ENCODE results near the gene JAK3. TPM values are rescaled to one million over a fixed set of nuclear protein-coding genes. Genes with fewer than 3 reads are reported as not detected.

Gene JAK3
- total and polyA plus RNA-seq, 2 of the 8 experiments (the other 6 are each of a cell fraction or from before 2014, with no cell fraction given) = 4.0 to 4.7 TPM

- no peak for DNase-seq (ENCODE audit: low read depth in 1 of 2, low spot score in 2 of 2)
- CTCF ChIA-PET (ENCODE audit: partially characterized antibody) = interaction anchor here (0.8 to 3.6 kb wide), 16 partner anchors 9 to 130 kb away, joined by 3 to 19 read pairs (median 5); partner anchors contain the start of genes B3GNT3 and CCDC124
Measured at GRCh38 chr19:17854061-17854460, 6.3 kb upstream of the JAK3 start.

More at GRCh38 chr19:17854061-17854460, 6.3 kb upstream of the JAK3 start:
- H2BK12ac ChIP-seq (ENCODE audit: low read depth, low read length) = no peak overlapping the region
- no peaks in the 10 kb centered on the region for H3K27me3 ChIP-seq (replicated peaks in 1 of 4; ENCODE audit: control insufficient read depth in 3 of 4, extremely low read depth in 1 of 4, insufficient read depth in 3 of 4, low read length in 3 of 4)
- H3K79me1 ChIP-seq (ENCODE audit: low read depth, low read length) = no peaks in the 10 kb centered on the region
- H3K36me3 ChIP-seq (ENCODE audit: control insufficient read depth in 2 of 4, insufficient read depth in 4 of 4, low read length in 3 of 4) = no peaks in the 10 kb centered on the region
- WGBS, 2 experiments (ENCODE audit: extremely low coverage in 1 of 2, insufficient coverage in 1 of 2, insufficient read length in 1 of 2, insufficient replicate concordance in 2 of 2, low coverage in 1 of 2, low lambda C conversion rate in 2 of 2, missing lambda C conversion rate in 1 of 2) = 93% methylated on average over 6 of the region's 6 CpGs; no CpG with 5 or more reads in 1 of the 2 experiments
- H3K4me3 ChIP-seq (ENCODE audit: extremely low read depth in 1 of 4, insufficient read depth in 2 of 4, low read depth in 3 of 4, low read length in 4 of 4) = no peak overlapping the region
- no peak overlapping the region for H2BK20ac ChIP-seq (ENCODE audit: low read length)
- H4K8ac ChIP-seq (ENCODE audit: extremely low read depth, insufficient read depth, low read length) = peak overlapping the region; percentile 51; the same call in 1 of the 2 replicates
- no peak for TF ChIP-seq E2F6 (IDR thresholded peaks at IDR 0.05)
- no peak for TF ChIP-seq BRCA1 (IDR thresholded peaks at IDR 0.05; ENCODE audit: low read depth, low read length)
- no peak for TF ChIP-seq SIX5 (IDR thresholded peaks at IDR 0.05; ENCODE audit: low read depth, low read length)
- no peak for TF ChIP-seq RFX5 (IDR thresholded peaks at IDR 0.05; ENCODE audit: borderline replicate concordance, low read depth, low read length)
- TF ChIP-seq SP4 (IDR thresholded peaks at IDR 0.05; ENCODE audit: low read length) = no peak
- no peak for TF ChIP-seq CREB1 (IDR thresholded peaks at IDR 0.05)
- no peak for TF ChIP-seq KDM1A (IDR thresholded peaks at IDR 0.05; ENCODE audit: borderline replicate concordance, low read length)
- no peak for TF ChIP-seq SRF (IDR thresholded peaks at IDR 0.05; ENCODE audit: low read depth, low read length)
- H3K14ac ChIP-seq (ENCODE audit: insufficient read length) = no peak overlapping the region
- no peaks in the 10 kb centered on the region; a peak in 3 of 7 replicates for H3K4me1 ChIP-seq (replicated peaks in 1 of 4; ENCODE audit: control insufficient read depth in 3 of 4, insufficient read depth in 4 of 4, low read length in 3 of 4)
- H2BK15ac ChIP-seq (ENCODE audit: low read length) = no peak overlapping the region
- H4K5ac ChIP-seq (ENCODE audit: insufficient read length, low read depth, low read length) = no peak overlapping the region
- no peak overlapping the region for H3K4ac ChIP-seq (replicated peaks; ENCODE audit: insufficient read length, low read depth, low read length)
- H4K20me1 ChIP-seq (replicated peaks in 1 of 2; ENCODE audit: control insufficient read depth in 1 of 2, insufficient read depth in 2 of 2, low read length in 2 of 2) = no peaks in the 10 kb centered on the region
- no peak overlapping the region for H3K4me2 ChIP-seq (ENCODE audit: insufficient read depth in 1 of 2, low read depth in 2 of 2, low read length in 2 of 2)
- H2AK5ac ChIP-seq (ENCODE audit: low read depth, low read length) = no peak overlapping the region
- H3K79me2 ChIP-seq (ENCODE audit: control insufficient read depth in 1 of 2, insufficient read depth in 2 of 2, low read length in 2 of 2) = no peaks in the 10 kb centered on the region
- no peak overlapping the region for H2BK5ac ChIP-seq (ENCODE audit: low read depth, low read length)
- no peak overlapping the region for H3K27ac ChIP-seq (ENCODE audit: low read depth, low read length)
- H3K56ac ChIP-seq (replicated peaks; ENCODE audit: insufficient read length, low read depth, low read length) = no peak overlapping the region
- no peak overlapping the region for H2BK120ac ChIP-seq (replicated peaks; ENCODE audit: low read depth, low read length)
- H3K9me3 ChIP-seq (ENCODE audit: insufficient read depth in 2 of 2, low read depth in 1 of 2, low read length in 1 of 2) = no peaks in the 10 kb centered on the region
- FAIRE-seq = no peak
- no peak overlapping the region for H3K18ac ChIP-seq (ENCODE audit: extremely low read depth, low read length)
- no peak overlapping the region for H4K91ac ChIP-seq (replicated peaks; ENCODE audit: insufficient read length, low read length)
- H3K23ac ChIP-seq (ENCODE audit: insufficient read length) = no peak overlapping the region
- no peak overlapping the region for H2AFZ ChIP-seq (ENCODE audit: low read length)
- no peaks in the 10 kb centered on the region for H3K23me2 ChIP-seq (ENCODE audit: low read depth, low read length)
- POLR2A ChIA-PET (ENCODE audit: partially characterized antibody) = interaction anchor here (1.4 to 12.1 kb wide), 2 partner anchors 8 to 24 kb away, joined by 3 to 141 read pairs; partner anchors contain the start of gene RPL18A
- no peak overlapping the region for H3K9ac ChIP-seq (replicated peaks in 1 of 4; ENCODE audit: extremely low read depth in 1 of 4, low read depth in 3 of 4, low read length in 3 of 4)

All from H1 (cell line).